SU-DHL-6 (cell line): Measurements from ENCODE around the gene XRCC4.
"Not testable (repeated sequence)": the region's sequence is repeated elsewhere in the genome, so short reads cannot be mapped to it uniquely, and the experiment has no call there.

ENCODE experiments used
- H2AFZ ChIP-seq: fragments of 200-600 bp; sonication (generic); 2 replicates; pipeline ENCODE4 v1.6.1; 2014; ENCODE audit warnings: low read depth, mild to moderate bottlenecking, moderate library complexity, mixed read lengths, antibody characterized with exemption, low read length; ENCODE audit not compliant: severe bottlenecking
- H3F3A ChIP-seq: fragments of 200-600 bp; shearing (Covaris generic); 2 replicates; pipeline ENCODE4 v1.6.0; 2016; ENCODE audit warnings: antibody characterized with exemption, mild to moderate bottlenecking; ENCODE audit not compliant: insufficient read depth
- H3K27ac ChIP-seq: fragments of 200-600 bp; sonication (generic); 2 replicates; pipeline ENCODE4 v1.5.1; 2016; ENCODE audit warnings: low read depth, mild to moderate bottlenecking, low read length, moderate library complexity, mixed read lengths
- H3K27me3 ChIP-seq: fragments of 200-600 bp; sonication (generic), shearing (Covaris generic); 2 replicates; pipeline ENCODE4 v1.6.0; 2014; ENCODE audit warnings: mild to moderate bottlenecking, low read length
- H3K36me3 ChIP-seq: fragments of 200-600 bp; sonication (generic); 2 replicates; pipeline ENCODE4 v1.6.1; 2014; ENCODE audit warnings: mild to moderate bottlenecking, low read length, mixed read lengths
- H3K4me2 ChIP-seq: fragments of 300-600, 200-600 bp; shearing (Covaris generic), sonication (generic); 2 replicates; pipeline ENCODE4 v1.6.0; 2014; ENCODE audit warnings: low read length, low read depth, mild to moderate bottlenecking; ENCODE audit not compliant: poor library complexity, severe bottlenecking
- H3K4me3 ChIP-seq: fragments of 200-600 bp; sonication (generic); 2 replicates; pipeline ENCODE4 v1.5.1; 2014; ENCODE audit warnings: antibody characterized with exemption, low read length, mild to moderate bottlenecking, mixed read lengths; ENCODE audit not compliant: insufficient read depth, poor library complexity, severe bottlenecking
- H3K79me2 ChIP-seq: fragments of 200-600 bp; sonication (generic); 2 replicates; pipeline ENCODE4 v1.6.1; 2014; ENCODE audit warnings: mild to moderate bottlenecking, low read length, moderate library complexity; ENCODE audit not compliant: insufficient read depth
- H3K9ac ChIP-seq: fragments of 200-600 bp; sonication (generic); 2 replicates; pipeline ENCODE4 v1.7.0; 2014; ENCODE audit warnings: mild to moderate bottlenecking, low read length
- H3K9me2 ChIP-seq: fragments of 200-600 bp; sonication (generic); replicated peaks from 2 replicates; pipeline ENCODE4 v1.6.1; 2014; ENCODE audit warnings: low read length; ENCODE audit not compliant: insufficient read depth
- H3K9me3 ChIP-seq: fragments of 200-600 bp; sonication (generic); 2 replicates; pipeline ENCODE4 v1.6.1; 2014; ENCODE audit warnings: low read length, mixed read lengths; ENCODE audit not compliant: insufficient read depth
- H4K20me1 ChIP-seq: fragments of 200-600 bp; sonication (generic); 2 replicates; pipeline ENCODE4 v1.6.1; 2014; ENCODE audit warnings: low read depth, mild to moderate bottlenecking, antibody characterized with exemption, low read length, moderate library complexity, mixed read lengths
- CTCF ChIP-seq: fragments of 200-600 bp; sonication (generic); IDR thresholded peaks from one replicate; pipeline ENCODE4 v1.5.1; 2017; ENCODE audit warnings: antibody characterized with exemption, mild to moderate bottlenecking, low read length, moderate library complexity; ENCODE audit not compliant: insufficient read depth, poor library complexity, severe bottlenecking
- EZH2phosphoT487 ChIP-seq: fragments of 200-600 bp; sonication (generic), shearing (Covaris generic); conservative IDR thresholded peaks from 2 replicates; pipeline ENCODE4 v1.6.1; 2018; ENCODE audit warnings: mild to moderate bottlenecking, antibody characterized with exemption, low read length, moderate library complexity, mixed read lengths

Gene XRCC4

GRCh38 chr5:83353231-83353630, 275.9 kb downstream of the XRCC4 start:
- H3K27me3 ChIP-seq: no peaks in the 10 kb centered on the region
- TF ChIP-seq CTCF: no peak
- H4K20me1 ChIP-seq: no peaks in the 10 kb centered on the region
- no peak overlapping the region for H3K4me3 ChIP-seq
- H3K4me2 ChIP-seq: no peak overlapping the region
- H3F3A ChIP-seq: no peaks in the 10 kb centered on the region
- H3K36me3 ChIP-seq: no peaks in the 10 kb centered on the region
- H3K9me2 ChIP-seq: no peaks in the 10 kb centered on the region
- no peaks in the 10 kb centered on the region for H3K79me2 ChIP-seq
- H3K9ac ChIP-seq: no peak overlapping the region
- no peak overlapping the region for H2AFZ ChIP-seq
- no peak overlapping the region for H3K27ac ChIP-seq
- peaks cover 6% of the 10 kb centered on the region; the same call in 1 of the 2 replicates for H3K9me3 ChIP-seq

GRCh38 chr5:83353774-83354173, 276.4 kb downstream of the XRCC4 start:
- H3K36me3 ChIP-seq: no peaks in the 10 kb centered on the region
- TF ChIP-seq EZH2phosphoT487 (no peak), CTCF (no peak)
- H3K4me2 ChIP-seq: no peak overlapping the region
- H3K9me2 ChIP-seq: no peaks in the 10 kb centered on the region
- no peaks in the 10 kb centered on the region for H3K79me2 ChIP-seq
- H2AFZ ChIP-seq: no peak overlapping the region
- no peak overlapping the region for H3K4me3 ChIP-seq
- no peak overlapping the region for H3K9ac ChIP-seq
- H3K27ac ChIP-seq: no peak overlapping the region
- H3K9me3 ChIP-seq: peaks cover under 1% of the 10 kb centered on the region; the same call in 1 of the 2 replicates
- no peaks in the 10 kb centered on the region for H3K27me3 ChIP-seq
- H4K20me1 ChIP-seq: no peaks in the 10 kb centered on the region
- H3F3A ChIP-seq: no peaks in the 10 kb centered on the region

- H3K27ac ChIP-seq: no peak overlapping the region
Measured at GRCh38 chr5:83354958-83355357, 277.6 kb downstream of the XRCC4 start.

GRCh38 chr5:83355482-83356014, 278.2 kb downstream of the XRCC4 start:
- H3K9me3 ChIP-seq, H3F3A ChIP-seq, H3K27me3 ChIP-seq, H2AFZ ChIP-seq, H3K4me2 ChIP-seq, H3K4me3 ChIP-seq, H3K36me3 ChIP-seq, H3K9ac ChIP-seq, H3K9me2 ChIP-seq, H4K20me1 ChIP-seq, H3K27ac ChIP-seq, H3K79me2 ChIP-seq: not testable (repeated sequence)

More at GRCh38 chr5:83354958-83355357, 277.6 kb downstream of the XRCC4 start:
- Histone ChIP-seq H3K4me2 (no peak overlapping the region), H4K20me1 (no peaks in the 10 kb centered on the region), H3K4me3 (no peak overlapping the region), H3K36me3 (no peaks in the 10 kb centered on the region), H3K79me2 (no peaks in the 10 kb centered on the region), H2AFZ (no peak overlapping the region), H3K9me2 (no peaks in the 10 kb centered on the region), H3K9me3 (no peaks in the 10 kb centered on the region), H3K9ac (no peak overlapping the region), H3F3A (no peaks in the 10 kb centered on the region), H3K27me3 (no peaks in the 10 kb centered on the region)
- no peak for TF ChIP-seq EZH2phosphoT487
- no peak for TF ChIP-seq CTCF
